Measurements from ENCODE around the gene E2F2. TPM values are rescaled to one million over a fixed set of nuclear protein-coding genes. Genes with fewer than 3 reads are reported as not detected.

E2F2 gene
- total RNA-seq, 1 experiment from 2014 or later: 5.1 TPM

DNA sequence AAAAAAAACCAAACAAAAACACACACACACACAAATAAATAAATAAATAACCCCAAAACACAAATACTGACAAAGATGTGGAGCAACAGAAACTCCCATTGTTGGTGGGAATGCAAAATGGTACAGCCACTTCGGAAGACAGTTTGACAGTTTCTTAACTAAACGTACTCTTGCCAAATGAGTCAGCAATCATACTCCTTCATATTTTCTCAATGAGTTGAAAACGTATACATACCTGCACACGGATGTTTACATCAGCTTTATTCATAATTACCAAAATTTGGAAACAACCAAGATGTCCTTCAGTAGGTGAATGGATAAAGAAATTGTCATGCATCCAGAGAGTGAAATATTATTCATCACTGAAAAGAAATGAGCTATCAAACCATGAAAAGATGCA is 70.5 kb downstream of the E2F2 start:
- Mint-ChIP-seq H3K27me3 (ENCODE audit: low read depth) (no peaks in the 10 kb centered on the region; the same call in 1 of the 2 replicates), H3K36me3 (ENCODE audit: insufficient read depth in 1 of 3, low read depth in 3 of 3) (peaks cover 0 to 2% (median 2%) of the 10 kb centered on the region in 3 experiments; a peak in 2 of 7 replicates), H3K4me3 (no peak overlapping the region), H3K9me3 (no peaks in the 10 kb centered on the region), H3K27ac (no peak overlapping the region), H3K4me1 (peaks cover 6% of the 10 kb centered on the region in 2 experiments; a peak in 3 of 4 replicates)
- Histone ChIP-seq H3K18ac (ENCODE audit: insufficient read length, low read depth, low read length) (no peak overlapping the region), H3K23me2 (ENCODE audit: insufficient read length, low read depth, low read length, poor library complexity, severe bottlenecking) (no peaks in the 10 kb centered on the region), H2BK20ac (ENCODE audit: low read depth, low read length, poor library complexity, severe bottlenecking) (no peak overlapping the region), H3K4ac (ENCODE audit: low read depth, low read length) (no peak overlapping the region), H3T11ph (ENCODE audit: low read length) (no peak overlapping the region), H3K27me3 (ENCODE audit: insufficient read depth, low read length) (no peaks in the 10 kb centered on the region), H3K23ac (ENCODE audit: insufficient read length, low read depth, low read length) (no peak overlapping the region), H2BK12ac (ENCODE audit: insufficient read length, low read depth, low read length) (no peak overlapping the region), H4K5ac (ENCODE audit: insufficient read length, low read depth, low read length) (no peak overlapping the region), H3K4me2 (ENCODE audit: insufficient read depth, insufficient read length, low read length) (no peak overlapping the region), H4K91ac (ENCODE audit: insufficient read length, low read depth, low read length) (no peak overlapping the region), H3K27ac (ENCODE audit: insufficient read length, low read depth, low read length) (no peak overlapping the region), H3K9ac (ENCODE audit: extremely low read depth, insufficient read length, low read length) (no peak overlapping the region), H3K56ac (ENCODE audit: insufficient read length, low read depth, low read length) (no peak overlapping the region), H2BK120ac (ENCODE audit: low read depth, low read length, poor library complexity, severe bottlenecking) (no peak overlapping the region), H4K20me1 (ENCODE audit: control insufficient read depth, insufficient read depth, insufficient read length) (no peaks in the 10 kb centered on the region), H3K9me3 (ENCODE audit: control insufficient read depth, low read depth, low read length) (no peaks in the 10 kb centered on the region), H2AK5ac (ENCODE audit: insufficient read length, low read length) (no peak overlapping the region), H2BK15ac (ENCODE audit: low read depth, low read length) (no peak overlapping the region), H2AFZ (ENCODE audit: low read length) (no peak overlapping the region), H3K79me2 (ENCODE audit: insufficient read depth, low read length) (no peaks in the 10 kb centered on the region; the same call in 1 of the 2 replicates), H3K79me1 (ENCODE audit: insufficient read depth, low read depth, low read length, poor library complexity, severe bottlenecking) (no peaks in the 10 kb centered on the region), H4K8ac (replicated peaks; ENCODE audit: insufficient read length, low read depth, low read length) (no peak overlapping the region), H3K4me1 (ENCODE audit: insufficient read depth, low read length) (no peaks in the 10 kb centered on the region; the same call in 1 of the 2 replicates), H3K14ac (ENCODE audit: insufficient read depth, low read length) (no peak overlapping the region), H2BK5ac (ENCODE audit: insufficient read length, low read length) (no peak overlapping the region)
- no CpG with 5 or more reads among the region's 4 CpGs for WGBS (ENCODE audit: extremely low coverage, insufficient read length, low lambda C conversion rate)
- no peak for DNase-seq
- TF ChIP-seq, protein P1, sequence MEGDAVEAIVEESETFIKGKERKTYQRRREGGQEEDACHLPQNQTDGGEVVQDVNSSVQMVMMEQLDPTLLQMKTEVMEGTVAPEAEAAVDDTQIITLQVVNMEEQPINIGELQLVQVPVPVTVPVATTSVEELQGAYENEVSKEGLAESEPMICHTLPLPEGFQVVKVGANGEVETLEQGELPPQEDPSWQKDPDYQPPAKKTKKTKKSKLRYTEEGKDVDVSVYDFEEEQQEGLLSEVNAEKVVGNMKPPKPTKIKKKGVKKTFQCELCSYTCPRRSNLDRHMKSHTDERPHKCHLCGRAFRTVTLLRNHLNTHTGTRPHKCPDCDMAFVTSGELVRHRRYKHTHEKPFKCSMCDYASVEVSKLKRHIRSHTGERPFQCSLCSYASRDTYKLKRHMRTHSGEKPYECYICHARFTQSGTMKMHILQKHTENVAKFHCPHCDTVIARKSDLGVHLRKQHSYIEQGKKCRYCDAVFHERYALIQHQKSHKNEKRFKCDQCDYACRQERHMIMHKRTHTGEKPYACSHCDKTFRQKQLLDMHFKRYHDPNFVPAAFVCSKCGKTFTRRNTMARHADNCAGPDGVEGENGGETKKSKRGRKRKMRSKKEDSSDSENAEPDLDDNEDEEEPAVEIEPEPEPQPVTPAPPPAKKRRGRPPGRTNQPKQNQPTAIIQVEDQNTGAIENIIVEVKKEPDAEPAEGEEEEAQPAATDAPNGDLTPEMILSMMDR (conservative IDR thresholded peaks at IDR 0.05): no peak
